DOHH2 (cell line): ENCODE results near the gene TRAF3.

Experiments used
- EZH2phosphoT487 ChIP-seq: fragments of 200-600 bp; sonication (generic); IDR thresholded peaks from 2 replicates; pipeline ENCODE4 v1.6.1; 2017; ENCODE audit warnings: borderline replicate concordance, mild to moderate bottlenecking, antibody characterized with exemption, low read length, moderate library complexity, mixed read lengths
- TF ChIP-seq, protein P1 (sequence below): fragments of 200-600 bp; sonication (generic); IDR thresholded peaks from one replicate; pipeline ENCODE4 v1.5.1; 2014; ENCODE audit warnings: antibody characterized with exemption, mild to moderate bottlenecking, low read depth, low read length; ENCODE audit not compliant: poor library complexity, severe bottlenecking

DNA sequence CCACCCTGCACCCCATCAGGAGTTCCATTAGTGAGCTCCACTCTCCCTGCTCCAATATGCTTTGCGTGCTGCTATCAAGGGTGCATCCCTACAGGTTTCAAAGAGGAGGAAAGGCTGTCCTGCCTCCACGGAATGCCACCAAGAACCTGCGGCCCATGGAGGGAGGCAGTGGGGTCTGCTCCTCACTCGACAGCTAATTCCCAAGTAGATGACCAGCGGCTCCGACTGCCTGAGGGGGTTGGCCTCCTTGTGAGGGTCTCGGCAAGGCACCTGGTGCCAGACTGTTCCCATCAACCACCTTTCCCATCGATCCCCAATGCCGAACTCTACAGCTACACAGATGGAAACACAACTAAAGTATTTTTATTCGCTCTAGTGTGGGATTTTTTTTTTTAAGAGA lies 181.2 kb downstream of the TRAF3 start:
- TF ChIP-seq, protein P1, sequence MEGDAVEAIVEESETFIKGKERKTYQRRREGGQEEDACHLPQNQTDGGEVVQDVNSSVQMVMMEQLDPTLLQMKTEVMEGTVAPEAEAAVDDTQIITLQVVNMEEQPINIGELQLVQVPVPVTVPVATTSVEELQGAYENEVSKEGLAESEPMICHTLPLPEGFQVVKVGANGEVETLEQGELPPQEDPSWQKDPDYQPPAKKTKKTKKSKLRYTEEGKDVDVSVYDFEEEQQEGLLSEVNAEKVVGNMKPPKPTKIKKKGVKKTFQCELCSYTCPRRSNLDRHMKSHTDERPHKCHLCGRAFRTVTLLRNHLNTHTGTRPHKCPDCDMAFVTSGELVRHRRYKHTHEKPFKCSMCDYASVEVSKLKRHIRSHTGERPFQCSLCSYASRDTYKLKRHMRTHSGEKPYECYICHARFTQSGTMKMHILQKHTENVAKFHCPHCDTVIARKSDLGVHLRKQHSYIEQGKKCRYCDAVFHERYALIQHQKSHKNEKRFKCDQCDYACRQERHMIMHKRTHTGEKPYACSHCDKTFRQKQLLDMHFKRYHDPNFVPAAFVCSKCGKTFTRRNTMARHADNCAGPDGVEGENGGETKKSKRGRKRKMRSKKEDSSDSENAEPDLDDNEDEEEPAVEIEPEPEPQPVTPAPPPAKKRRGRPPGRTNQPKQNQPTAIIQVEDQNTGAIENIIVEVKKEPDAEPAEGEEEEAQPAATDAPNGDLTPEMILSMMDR: no peak
- TF ChIP-seq EZH2phosphoT487: no peak
